T-cell (primary cell): Measurements from ENCODE around the gene PTCSC3. TPM values are rescaled to one million over a fixed set of nuclear protein-coding genes. Genes with fewer than 3 reads are reported as not detected.

Experiments used
- ATAC-seq, 4 experiments: fragments of 200-7000 bp in 3 of 4; fragments of 150-1000 bp in 1 of 4; cut with Tn5 transposase; replicated peaks in 1 of 4; 1 replicate in 3 of 4; 2 replicates in 1 of 4; pipeline ENCODE4 v1.10.0; 2021; ENCODE audit warnings: moderate library complexity in 3 of 4, mild to moderate bottlenecking in 2 of 4, moderate number of reproducible peaks in 1 of 4
- CTCF ChIA-PET, 2 donors: fragments of 300-600 bp; sonication (Branson Sonifier 250); formaldehyde crosslinking; loops; one replicate each; lab custom pipeline; 2022; ENCODE audit warnings: antibody characterized with exemption in 2 of 2; lab: Charles Lee
- POLR2A ChIA-PET, 2 donors: fragments of 300-600 bp; sonication (Branson Sonifier 250); formaldehyde crosslinking; loops; one replicate each; lab custom pipeline; 2022; ENCODE audit warnings: antibody characterized with exemption in 2 of 2; lab: Charles Lee
- DNase-seq, 35 experiments: peaks; one replicate each; pipeline versions ENCODE4 v3.0.0 to v3.0.0-alpha.2; 2013 to 2023
- H3K27ac ChIP-seq: one replicate; pipeline ENCODE4 v1.5.1; 2013; ENCODE audit warnings: low read length
- H3K27me3 ChIP-seq, 2 experiments: replicated peaks in 1 of 2; 1 replicate in 1 of 2; 2 replicates in 1 of 2; pipeline versions ENCODE4 v1.6.1 to v1.7.0; 2013; ENCODE audit warnings: low read length in 1 of 2, mixed read lengths in 1 of 2; ENCODE audit not compliant: control insufficient read depth in 2 of 2, insufficient read depth in 2 of 2; ENCODE audit errors: extremely low read depth in 1 of 2
- H3K36me3 ChIP-seq, 2 donors: 1 replicate in 1 of 2; 2 replicates in 1 of 2; pipeline versions ENCODE4 v1.6.1 to v1.7.0; 2013; ENCODE audit warnings: low read length in 1 of 2; ENCODE audit not compliant: control insufficient read depth in 2 of 2, insufficient read depth in 1 of 2; ENCODE audit errors: extremely low read depth in 1 of 2
- H3K4me1 ChIP-seq, 2 experiments: 1 replicate in 1 of 2; 2 replicates in 1 of 2; pipeline versions ENCODE4 v1.6.1 to v1.7.0; 2013; ENCODE audit warnings: low read length in 2 of 2, mixed read lengths in 1 of 2; ENCODE audit not compliant: insufficient read depth in 2 of 2, control insufficient read depth in 1 of 2; ENCODE audit errors: extremely low read depth in 1 of 2
- H3K4me3 ChIP-seq, 2 donors: 1 replicate in 1 of 2; 2 replicates in 1 of 2; pipeline versions ENCODE4 v1.5.1 to v1.7.0; 2013; ENCODE audit warnings: mild to moderate bottlenecking in 2 of 2, low read length in 1 of 2, moderate library complexity in 1 of 2; ENCODE audit not compliant: control insufficient read depth in 1 of 2; ENCODE audit errors: extremely low read depth in 1 of 2
- H3K9me3 ChIP-seq: 2 replicates; pipeline ENCODE4 v1.7.0; 2013
- H3K27ac Mint-ChIP-seq, 2 donors: one replicate each; pipeline ENCODE4 v1.8.0; 2020 to 2021; ENCODE audit warnings: mild to moderate bottlenecking in 2 of 2, mixed read lengths in 2 of 2
- H3K27me3 Mint-ChIP-seq, 2 donors: one replicate each; pipeline ENCODE4 v1.8.0; 2021 to 2022; ENCODE audit warnings: mixed read lengths in 2 of 2
- H3K36me3 Mint-ChIP-seq: one replicate; pipeline ENCODE4 v1.8.0; 2021; ENCODE audit warnings: mixed read lengths
- H3K4me1 Mint-ChIP-seq, 3 donors: one replicate each; pipeline ENCODE4 v1.8.0; 2020 to 2022; ENCODE audit warnings: mixed read lengths in 3 of 3, mild to moderate bottlenecking in 1 of 3
- H3K4me3 Mint-ChIP-seq, 3 donors: one replicate each; pipeline ENCODE4 v1.8.0; 2020 to 2022; ENCODE audit warnings: mild to moderate bottlenecking in 3 of 3, mixed read lengths in 3 of 3, moderate library complexity in 3 of 3
- H3K9me3 Mint-ChIP-seq, 3 donors: one replicate each; pipeline ENCODE4 v1.8.0; 2020 to 2022; ENCODE audit warnings: mixed read lengths in 3 of 3
- WGBS: methylation state at CpG from one replicate; pipeline ENCODE4 v1.1.5; 2013; ENCODE audit warnings: missing lambda C conversion rate; ENCODE audit not compliant: insufficient coverage; 5-methylcytosine and 5-hydroxymethylcytosine counted together
- total RNA-seq, 35 experiments: library from RNA in 6 of 35; stranded (reverse) in 6 of 35; fragments of 120-200 nt in 1 of 35; gene quantifications; one replicate each; pipeline versions ENCODE4 v1.2.1 to v1.2.4 and lab custom pipeline; 2013 to 2026

PTCSC3 gene
- total RNA-seq, 5 donors from 2014 or later (not counting 1 experiment from before 2014, with no cell fraction given) = not detected

DNA sequence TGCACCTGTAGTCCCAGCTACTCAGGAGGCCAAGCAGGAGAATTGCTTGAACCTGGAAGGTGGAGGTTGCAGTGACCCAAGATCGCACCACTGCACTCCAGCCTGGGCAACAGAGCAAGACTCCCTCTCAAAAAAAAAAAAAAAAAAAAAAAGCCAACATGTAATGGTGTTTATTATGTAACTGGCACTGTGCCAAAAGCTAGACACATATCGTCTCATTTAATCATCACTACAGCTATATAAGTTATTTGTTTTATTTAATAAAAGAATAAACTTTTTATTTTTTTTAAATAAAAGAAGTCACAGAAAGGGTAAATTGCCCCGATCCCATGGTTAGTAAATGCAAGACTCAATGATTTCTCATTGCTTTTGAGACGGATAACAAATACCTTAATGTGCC, 76.9 kb downstream of the PTCSC3 start:
- peaks cover 15 to 38% of the 10 kb centered on the region in 2 donors for H3K27me3 Mint-ChIP-seq
- CTCF ChIA-PET = interaction anchor here (0.6 kb wide), 2 partner anchors 9 to 178 kb away, joined by 3 to 6 read pairs; no protein-coding TSS in a partner anchor

DNA sequence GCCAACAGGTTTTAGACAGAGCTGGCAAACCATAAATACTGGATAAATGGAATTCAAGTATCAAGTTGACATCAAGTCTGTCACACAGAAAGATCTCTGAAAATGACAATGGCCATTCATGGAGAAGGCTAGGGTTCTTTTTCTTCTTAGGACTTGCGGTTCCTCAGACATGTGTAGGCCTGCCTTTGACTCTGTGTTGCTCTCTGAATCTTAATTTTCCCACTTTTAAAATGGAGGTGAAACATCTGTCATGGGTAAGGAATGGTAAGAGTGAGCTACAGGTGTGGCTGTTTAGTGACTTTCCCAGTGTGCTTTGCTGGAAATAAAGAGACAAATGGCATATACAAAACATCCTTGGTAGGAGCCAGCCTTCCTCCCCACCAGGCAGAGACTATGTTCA, 79.2 kb downstream of the PTCSC3 start:
- no peak overlapping the region for H3K4me3 ChIP-seq

More for the DNA sequence above, 76.9 kb downstream of the PTCSC3 start:
- DNase-seq = no peak
- POLR2A ChIA-PET = interaction anchor here in 1 of 2 donors (0.7 kb wide), 1 partner anchor 38 kb away, joined by 7 read pairs; no protein-coding TSS in a partner anchor
- Histone ChIP-seq H3K27me3 (peaks cover 3 to 12% of the 10 kb centered on the region in 2 experiments), H3K9me3 (no peaks in the 10 kb centered on the region), H3K36me3 (no peaks in the 10 kb centered on the region), H3K4me1 (no peaks in the 10 kb centered on the region), H3K4me3 (no peak overlapping the region), H3K27ac (no peak overlapping the region)
- H3K4me3 Mint-ChIP-seq = no peak overlapping the region
- H3K36me3 Mint-ChIP-seq = no peaks in the 10 kb centered on the region
- H3K9me3 Mint-ChIP-seq = no peaks in the 10 kb centered on the region
- ATAC-seq = no peak
- 100% methylated on average over 2 of the region's 4 CpGs for WGBS
- H3K4me1 Mint-ChIP-seq = no peaks in the 10 kb centered on the region
- no peak overlapping the region for H3K27ac Mint-ChIP-seq

DNA sequence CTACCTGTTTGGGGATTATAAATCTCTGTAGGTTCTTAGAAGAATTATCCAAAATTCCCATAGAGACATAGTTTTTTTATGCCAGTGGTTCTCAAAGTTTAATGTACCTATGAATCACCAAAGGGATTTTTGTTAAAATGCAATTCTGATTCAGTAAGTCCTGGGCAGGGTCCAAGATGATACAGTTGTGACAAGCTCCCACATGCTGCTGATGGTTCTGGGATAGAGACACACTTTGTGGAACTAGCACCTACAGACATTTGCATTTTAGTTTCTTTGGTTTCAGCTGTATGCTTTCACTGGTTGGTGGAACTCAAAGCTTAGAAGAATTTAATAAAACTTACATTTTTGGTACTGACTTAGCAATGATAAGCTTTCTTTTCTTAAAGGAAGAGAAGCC, 80.4 kb downstream of the PTCSC3 start:
- DNase-seq (no peak), ATAC-seq (no peak)
- Histone ChIP-seq H3K4me3 (no peak overlapping the region), H3K27ac (no peak overlapping the region), H3K27me3 (peaks cover 3 to 12% of the 10 kb centered on the region in 2 experiments), H3K36me3 (no peaks in the 10 kb centered on the region), H3K9me3 (no peaks in the 10 kb centered on the region), H3K4me1 (no peaks in the 10 kb centered on the region)
- H3K9me3 Mint-ChIP-seq = no peaks in the 10 kb centered on the region
- H3K36me3 Mint-ChIP-seq = no peaks in the 10 kb centered on the region
- no peaks in the 10 kb centered on the region for H3K4me1 Mint-ChIP-seq
- POLR2A ChIA-PET = interaction anchor here in 1 of 2 donors (0.5 kb wide), 1 partner anchor 1035 kb away, joined by 5 read pairs; no protein-coding TSS in a partner anchor
- H3K27me3 Mint-ChIP-seq = peaks cover 20 to 30% of the 10 kb centered on the region in 2 donors
- H3K27ac Mint-ChIP-seq = no peak overlapping the region
- CTCF ChIA-PET = interaction anchor here in 1 of 2 donors (0.6 kb wide), 1 partner anchor 282 kb away, joined by 3 read pairs; no protein-coding TSS in a partner anchor
- H3K4me3 Mint-ChIP-seq = no peak overlapping the region

More for the DNA sequence above, 79.2 kb downstream of the PTCSC3 start:
- no peak for DNase-seq
- no peaks in the 10 kb centered on the region for H3K9me3 ChIP-seq
- CTCF ChIA-PET = no interaction called here
- Mint-ChIP-seq H3K27me3 (peaks cover 17 to 30% of the 10 kb centered on the region in 2 donors), H3K4me3 (no peak overlapping the region), H3K4me1 (no peaks in the 10 kb centered on the region), H3K9me3 (no peaks in the 10 kb centered on the region), H3K27ac (no peak overlapping the region), H3K36me3 (no peaks in the 10 kb centered on the region)
- no CpG with 5 or more reads among the region's 1 CpG for WGBS
- H3K27me3 ChIP-seq = peaks cover 3 to 12% of the 10 kb centered on the region in 2 experiments
- H3K4me1 ChIP-seq = no peaks in the 10 kb centered on the region
- H3K27ac ChIP-seq = no peak overlapping the region
- POLR2A ChIA-PET = no interaction called here
- H3K36me3 ChIP-seq = no peaks in the 10 kb centered on the region
- ATAC-seq = no peak

DNA sequence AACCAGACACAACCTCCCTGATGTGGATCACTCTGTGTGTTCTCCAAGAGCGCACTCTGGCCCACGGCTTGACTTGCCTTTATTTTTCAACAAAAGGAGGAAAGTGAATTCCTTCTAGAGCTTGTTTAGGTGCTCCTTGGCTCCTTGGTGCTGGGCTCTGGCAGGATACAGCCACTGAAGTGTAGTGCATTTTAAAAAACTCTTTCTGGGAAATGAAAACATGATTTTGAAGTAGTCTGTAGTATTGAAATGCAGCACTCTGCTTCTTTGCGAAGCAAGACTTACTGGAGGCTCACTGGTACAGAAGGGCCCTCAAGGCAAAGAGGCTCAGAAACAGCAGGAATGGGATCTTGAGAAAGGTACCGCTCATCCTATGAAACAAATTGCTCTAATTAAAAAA, 81.6 kb downstream of the PTCSC3 start:
- WGBS = 92% methylated on average over 2 of the region's 4 CpGs
- Mint-ChIP-seq H3K36me3 (no peaks in the 10 kb centered on the region), H3K9me3 (no peaks in the 10 kb centered on the region), H3K27me3 (peaks cover 15 to 25% of the 10 kb centered on the region in 2 donors), H3K27ac (no peak overlapping the region), H3K4me3 (no peak overlapping the region), H3K4me1 (no peaks in the 10 kb centered on the region)
- no peak for ATAC-seq
- CTCF ChIA-PET = interaction anchor here in 1 of 2 donors (0.7 kb wide), 1 partner anchor 25 kb away, joined by 3 read pairs; no protein-coding TSS in a partner anchor
- peaks cover 3 to 12% of the 10 kb centered on the region in 2 experiments for H3K27me3 ChIP-seq
- POLR2A ChIA-PET = no interaction called here
- no peaks in the 10 kb centered on the region for H3K36me3 ChIP-seq
- H3K4me3 ChIP-seq = no peak overlapping the region
- no peaks in the 10 kb centered on the region for H3K4me1 ChIP-seq
- H3K27ac ChIP-seq = no peak overlapping the region
- no peak for DNase-seq
- no peaks in the 10 kb centered on the region for H3K9me3 ChIP-seq

DNA sequence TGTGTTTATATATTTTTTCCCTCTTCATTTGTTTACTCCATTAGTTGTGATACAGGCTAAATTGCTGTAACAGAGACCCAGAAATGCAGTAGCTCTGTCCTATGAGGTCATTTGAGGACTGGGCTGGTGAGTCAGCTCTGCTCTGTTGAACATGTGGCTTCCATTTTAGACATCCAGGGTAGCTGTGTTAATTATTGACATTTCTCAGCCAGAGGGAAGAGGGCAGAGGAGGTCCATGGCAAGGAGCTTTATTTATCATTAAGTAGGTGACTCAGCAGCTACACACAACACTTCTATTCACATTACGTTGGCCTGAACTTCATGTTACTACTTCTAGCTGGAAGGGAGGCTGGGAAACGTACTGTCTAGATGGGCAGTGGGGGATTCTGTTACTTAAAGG, 85.4 kb downstream of the PTCSC3 start:
- Histone ChIP-seq H3K4me1 (no peaks in the 10 kb centered on the region), H3K36me3 (no peaks in the 10 kb centered on the region), H3K9me3 (no peaks in the 10 kb centered on the region), H3K4me3 (no peak overlapping the region), H3K27ac (no peak overlapping the region), H3K27me3 (peaks cover 3 to 5% of the 10 kb centered on the region in 2 experiments)
- H3K4me1 Mint-ChIP-seq = no peaks in the 10 kb centered on the region
- peaks cover 9 to 24% of the 10 kb centered on the region in 2 donors for H3K27me3 Mint-ChIP-seq
- no peaks in the 10 kb centered on the region for H3K9me3 Mint-ChIP-seq
- ATAC-seq = no peak
- no peak overlapping the region for H3K27ac Mint-ChIP-seq
- no peak overlapping the region for H3K4me3 Mint-ChIP-seq
- ChIA-PET CTCF (no interaction called here), POLR2A (no interaction called here)
- no peak for DNase-seq
- no CpG with 5 or more reads among the region's 2 CpGs for WGBS
- no peaks in the 10 kb centered on the region for H3K36me3 Mint-ChIP-seq

DNA sequence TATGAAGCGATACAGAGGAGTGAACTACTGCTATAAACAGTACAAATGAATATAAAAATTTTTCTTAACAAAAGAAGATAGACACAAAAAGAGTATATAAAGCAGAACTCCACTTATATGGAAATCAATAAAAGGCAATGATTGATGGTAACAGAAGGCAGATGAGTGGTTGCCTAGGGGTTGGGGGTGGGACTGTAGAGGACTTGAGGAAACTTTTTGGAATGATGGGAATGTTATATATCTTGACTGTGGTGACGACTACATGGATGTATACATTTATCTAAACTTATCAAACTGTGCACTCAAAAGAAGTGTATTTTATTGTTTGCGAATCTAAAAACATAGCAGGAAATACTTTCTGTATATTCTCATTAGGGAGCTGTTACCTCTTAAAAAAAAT, 89.1 kb downstream of the PTCSC3 start:
- H3K4me3 ChIP-seq = no peak overlapping the region
- H3K27ac Mint-ChIP-seq = no peak overlapping the region
- ATAC-seq = no peak

More for the DNA sequence above, 89.1 kb downstream of the PTCSC3 start:
- WGBS = no CpG with 5 or more reads among the region's 3 CpGs
- ChIA-PET POLR2A (no interaction called here), CTCF (no interaction called here)
- H3K9me3 Mint-ChIP-seq = no peaks in the 10 kb centered on the region
- peaks cover 4 to 20% of the 10 kb centered on the region in 2 donors for H3K27me3 Mint-ChIP-seq
- no peaks in the 10 kb centered on the region for H3K36me3 Mint-ChIP-seq
- no peak overlapping the region for H3K4me3 Mint-ChIP-seq
- H3K4me1 ChIP-seq = no peaks in the 10 kb centered on the region
- no peak overlapping the region for H3K27ac ChIP-seq
- H3K27me3 ChIP-seq = no peaks in the 10 kb centered on the region
- no peaks in the 10 kb centered on the region for H3K4me1 Mint-ChIP-seq
- no peak for DNase-seq
- no peaks in the 10 kb centered on the region for H3K36me3 ChIP-seq
- H3K9me3 ChIP-seq = no peaks in the 10 kb centered on the region
